Activated T-helper 9 cell treated with anti-CD3 and anti-CD28 coated beads, Interleukin-2, amount 50 U/mL, for 16 hours (primary cell): ENCODE data around the gene SYNGR1.

Experiments
- DNase-seq: peaks from one replicate; pipeline ENCODE4 v3.0.0-alpha.2; 2020; ENCODE audit warnings: low read depth

Gene SYNGR1

GRCh38 chr22:39369186-39369585 lies 19.4 kb downstream of the SYNGR1 start:
- DNase-seq = no peak

GRCh38 chr22:39369586-39369985 lies 19.8 kb downstream of the SYNGR1 start:
- DNase-seq = no peak

- no peak for DNase-seq
These were observed 21.9 kb downstream of the SYNGR1 start for GRCh38 chr22:39371732-39372131.

GRCh38 chr22:39374191-39374590 lies 24.4 kb downstream of the SYNGR1 start:
- DNase-seq = no peak

GRCh38 chr22:39374801-39375200 lies 25.0 kb downstream of the SYNGR1 start:
- no peak for DNase-seq

GRCh38 chr22:39375646-39376045 lies 25.9 kb downstream of the SYNGR1 start:
- DNase-seq = no peak

GRCh38 chr22:39379756-39380730 lies 30.3 kb downstream of the SYNGR1 start:
- DNase-seq = no peak

- no peak for DNase-seq
These were observed 31.4 kb downstream of the SYNGR1 start for GRCh38 chr22:39381009-39381755.

GRCh38 chr22:39381930-39382329 lies 32.1 kb downstream of the SYNGR1 start:
- DNase-seq = no peak

- DNase-seq = no peak
These were observed 32.6 kb downstream of the SYNGR1 start for GRCh38 chr22:39382410-39382809.

- no peak for DNase-seq
These were observed 34.2 kb downstream of the SYNGR1 start for GRCh38 chr22:39383841-39384625.

- DNase-seq = no peak
These were observed 35.1 kb downstream of the SYNGR1 start for GRCh38 chr22:39384750-39385480.

- DNase-seq = peak; percentile 73
These were observed 38.6 kb downstream of the SYNGR1 start for GRCh38 chr22:39388261-39389011.

- no peak for DNase-seq
These were observed 39.6 kb downstream of the SYNGR1 start for GRCh38 chr22:39389420-39389819.

- DNase-seq = no peak
These were observed 42.7 kb downstream of the SYNGR1 start for GRCh38 chr22:39392341-39392948.

- DNase-seq = no peak
These were observed 46.4 kb downstream of the SYNGR1 start for GRCh38 chr22:39395936-39396796.

- no peak for DNase-seq
These were observed 47.0 kb downstream of the SYNGR1 start for GRCh38 chr22:39396797-39397195.

GRCh38 chr22:39401301-39401631 lies 51.5 kb downstream of the SYNGR1 start:
- no peak for DNase-seq

- DNase-seq = no peak
These were observed 55.7 kb downstream of the SYNGR1 start for GRCh38 chr22:39405346-39406085.
